IPS-18a (cell line): ENCODE results near the gene WTIP.
"Not testable (repeated sequence)": the region's sequence is repeated elsewhere in the genome, so short reads cannot be mapped to it uniquely, and the experiment has no call there.

Experiments used
- H3K27ac ChIP-seq: one replicate; pipeline ENCODE4 v1.5.1; 2013; ENCODE audit warnings: low read length
- H3K27me3 ChIP-seq: one replicate; pipeline ENCODE4 v1.6.1; 2013; ENCODE audit warnings: mild to moderate bottlenecking, low read length; ENCODE audit not compliant: control insufficient read depth, insufficient read depth
- H3K36me3 ChIP-seq: one replicate; pipeline ENCODE4 v1.6.1; 2013; ENCODE audit warnings: low read depth, low read length; ENCODE audit not compliant: control insufficient read depth
- H3K4me1 ChIP-seq: one replicate; pipeline ENCODE4 v1.6.1; 2013; ENCODE audit warnings: low read depth, low read length; ENCODE audit not compliant: control insufficient read depth
- H3K4me3 ChIP-seq: one replicate; pipeline ENCODE4 v1.5.1; 2013; ENCODE audit warnings: low read length
- H3K9ac ChIP-seq: one replicate; pipeline ENCODE4 v1.6.1; 2013; ENCODE audit warnings: mild to moderate bottlenecking, low read length, moderate library complexity
- H3K9me3 ChIP-seq: one replicate; pipeline ENCODE4 v1.6.1; 2013; ENCODE audit warnings: low read depth, low read length; ENCODE audit not compliant: control insufficient read depth

WTIP gene

DNA sequence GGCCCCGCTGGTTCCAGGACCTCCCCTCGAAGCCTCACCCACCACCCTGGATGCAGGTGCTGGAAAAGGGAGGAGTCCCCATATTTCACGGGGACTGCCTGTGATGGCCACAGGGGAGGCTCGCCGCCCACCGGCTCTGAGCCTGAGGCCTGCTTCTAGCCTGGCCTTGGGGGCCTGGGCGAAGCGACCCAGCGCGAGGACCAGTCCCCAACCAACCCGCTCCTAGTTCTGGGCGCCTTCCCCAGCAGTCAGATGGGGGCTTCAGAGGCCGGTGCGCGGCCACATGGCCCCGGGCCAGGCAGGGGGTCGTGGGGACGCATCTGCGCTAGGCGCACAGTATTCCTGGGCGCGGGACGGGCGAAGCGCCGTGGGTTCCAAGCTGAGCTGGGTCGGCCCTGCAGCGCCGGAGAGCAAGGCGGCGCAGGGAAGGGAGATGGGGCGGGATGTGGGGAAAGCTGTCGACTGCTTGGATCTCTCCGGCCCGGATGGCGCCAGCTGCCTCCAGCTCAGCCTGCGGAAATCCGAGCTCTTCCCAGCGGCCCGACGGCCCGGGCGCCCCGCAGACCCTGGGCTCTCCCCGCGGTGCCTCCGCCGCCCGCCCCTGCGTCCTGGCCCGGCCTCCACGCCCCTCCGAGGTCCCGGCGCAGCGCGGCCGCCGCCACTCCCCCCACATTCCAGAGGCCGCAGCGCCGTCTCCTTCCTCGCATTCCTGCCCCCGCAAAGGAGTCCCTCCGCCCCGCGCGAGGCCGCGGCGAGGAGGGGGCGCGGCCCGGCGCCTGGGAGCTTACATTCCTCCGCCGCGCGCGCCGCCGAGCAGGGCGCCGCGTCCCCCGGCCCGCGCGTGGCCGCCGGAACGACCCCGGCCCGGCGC is at the start of gene WTIP:
TSS of gene WTIP (plus strand) at position 788 of the 871 bp plus-strand sequence. CDS start 217 bp downstream, outside the sequence.
- Histone ChIP-seq H3K27me3 (peaks cover 25% of the 10 kb centered on the region), H3K9ac (peak within 1 kb of the TSS; percentile 45), H3K4me1 (peaks cover 4% of the 10 kb centered on the region), H3K4me3 (peak within 1 kb of the TSS; percentile 80), H3K9me3 (no peaks in the 10 kb centered on the region), H3K27ac (no peak within 1 kb of the TSS), H3K36me3 (no peaks in the 10 kb centered on the region)

DNA sequence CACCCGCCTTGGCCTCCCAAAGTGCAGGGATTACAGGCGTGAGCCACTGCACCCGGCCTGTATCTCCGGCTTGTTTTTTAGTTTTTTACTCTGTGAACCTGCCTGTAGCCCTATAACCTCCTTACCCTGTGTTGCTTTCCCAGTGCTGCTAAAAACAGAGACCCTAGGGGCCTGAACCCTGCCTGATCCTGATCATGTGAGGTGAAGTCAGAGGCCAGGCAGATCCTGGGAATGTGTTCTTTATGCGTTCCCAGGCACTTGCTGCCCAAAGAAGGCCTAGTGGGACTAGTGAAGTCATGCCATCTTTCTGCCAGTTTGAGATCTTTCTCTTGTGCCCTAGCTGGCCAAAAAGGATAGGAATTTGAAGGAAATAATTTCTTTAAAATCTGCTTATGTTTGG is 48.8 kb upstream of the WTIP start:
- Histone ChIP-seq H3K27ac (no peak overlapping the region), H3K9ac (no peak overlapping the region)

DNA sequence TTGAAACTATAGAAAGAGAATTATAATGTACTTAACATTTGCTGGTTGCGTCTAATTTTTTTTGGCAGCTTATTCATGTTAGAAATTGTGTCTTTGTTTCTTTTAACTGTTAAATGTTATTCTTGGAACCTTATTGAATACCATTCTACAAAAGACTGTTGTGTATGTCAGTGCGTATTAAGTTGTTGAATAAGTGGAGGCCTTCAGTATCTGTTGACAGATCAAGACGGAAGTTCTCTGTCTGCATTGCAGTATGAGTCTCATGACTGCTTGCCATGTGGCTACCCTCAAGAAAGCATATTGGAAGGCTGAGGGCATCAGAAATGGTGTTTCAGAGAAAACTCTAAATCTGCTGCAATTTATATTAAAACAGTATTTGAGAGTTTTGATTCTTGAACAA is 44.8 kb upstream of the WTIP start:
- no peak overlapping the region for H3K27ac ChIP-seq
- H3K9me3 ChIP-seq, result no peaks in the 10 kb centered on the region
- no peaks in the 10 kb centered on the region for H3K27me3 ChIP-seq
- H3K9ac ChIP-seq, result no peak overlapping the region
- no peaks in the 10 kb centered on the region for H3K4me1 ChIP-seq
- H3K36me3 ChIP-seq, result peaks cover 84% of the 10 kb centered on the region
- H3K4me3 ChIP-seq, result no peak overlapping the region

More for the DNA sequence above, 48.8 kb upstream of the WTIP start:
- Histone ChIP-seq H3K27me3 (no peaks in the 10 kb centered on the region), H3K36me3 (peaks cover 62% of the 10 kb centered on the region), H3K4me1 (peaks cover 13% of the 10 kb centered on the region), H3K4me3 (no peak overlapping the region), H3K9me3 (no peaks in the 10 kb centered on the region)

DNA sequence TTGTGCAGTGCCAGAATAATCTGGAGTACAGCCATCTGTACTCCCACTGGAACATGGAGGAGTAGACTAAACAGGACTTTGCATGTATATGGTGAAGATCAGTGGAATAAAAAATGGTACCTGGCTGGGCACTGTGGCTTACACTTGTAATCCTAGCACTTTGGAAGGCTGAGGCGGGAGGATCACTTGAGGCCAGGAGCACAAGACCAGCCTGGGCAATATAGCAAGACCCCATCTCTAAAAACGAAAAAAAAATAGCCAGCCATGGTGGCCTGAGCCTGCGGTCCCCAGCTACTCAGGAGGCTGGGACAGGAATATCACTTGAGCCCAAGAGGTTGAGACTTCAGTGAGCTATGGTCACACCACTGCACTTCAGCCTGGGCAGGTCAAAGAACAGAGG is 33.4 kb upstream of the WTIP start:
- H3K4me3 ChIP-seq, result no peak overlapping the region
- peaks cover 92% of the 10 kb centered on the region for H3K36me3 ChIP-seq

DNA sequence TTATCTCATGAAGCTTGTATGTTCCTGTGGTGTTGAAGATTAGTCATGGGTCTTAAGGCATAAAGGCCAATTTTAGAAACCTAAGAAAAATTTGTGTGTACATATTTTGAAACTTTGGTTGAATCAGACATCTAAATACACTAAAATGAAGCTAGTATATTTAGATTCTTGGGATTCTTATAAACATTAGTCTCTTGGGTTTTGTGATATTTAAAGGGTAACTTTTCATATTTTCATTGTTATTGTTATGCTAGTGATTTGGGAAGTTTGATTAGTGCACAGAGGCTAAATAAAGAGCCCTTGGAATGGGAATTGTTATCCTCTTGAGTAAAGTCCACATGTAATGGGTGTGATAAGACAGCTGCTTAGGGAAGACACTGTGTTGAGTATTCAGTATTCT is 28.8 kb upstream of the WTIP start:
- H3K27ac ChIP-seq, result no peak overlapping the region
- H3K27me3 ChIP-seq, result no peaks in the 10 kb centered on the region
- H3K9me3 ChIP-seq, result no peaks in the 10 kb centered on the region
- no peaks in the 10 kb centered on the region for H3K4me1 ChIP-seq
- H3K36me3 ChIP-seq, result peaks cover 78% of the 10 kb centered on the region
- no peak overlapping the region for H3K9ac ChIP-seq
- no peak overlapping the region for H3K4me3 ChIP-seq

More for the DNA sequence above, 33.4 kb upstream of the WTIP start:
- H3K27me3 ChIP-seq, result no peaks in the 10 kb centered on the region
- no peaks in the 10 kb centered on the region for H3K4me1 ChIP-seq
- H3K9ac ChIP-seq, result no peak overlapping the region
- H3K27ac ChIP-seq, result no peak overlapping the region
- no peaks in the 10 kb centered on the region for H3K9me3 ChIP-seq

DNA sequence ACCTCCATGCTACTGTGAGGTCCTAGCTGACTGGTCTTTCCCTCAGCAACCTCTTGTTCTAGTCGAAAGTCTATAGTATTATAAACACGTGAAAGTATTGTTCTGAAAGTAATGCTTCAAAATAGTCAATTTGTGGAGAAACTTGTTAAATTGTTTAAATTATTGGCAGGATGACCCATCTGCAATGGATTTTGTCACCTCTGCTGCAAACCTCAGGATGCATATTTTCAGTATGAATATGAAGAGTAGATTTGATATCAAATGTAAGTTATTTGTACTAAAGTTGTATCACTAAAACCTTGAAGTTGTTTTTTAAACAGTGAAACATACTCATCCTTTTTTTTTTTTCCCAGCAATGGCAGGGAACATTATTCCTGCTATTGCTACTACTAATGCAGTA is 27.5 kb upstream of the WTIP start:
- no peak overlapping the region for H3K9ac ChIP-seq
- no peaks in the 10 kb centered on the region for H3K27me3 ChIP-seq
- no peaks in the 10 kb centered on the region for H3K9me3 ChIP-seq
- no peak overlapping the region for H3K4me3 ChIP-seq
- no peak overlapping the region for H3K27ac ChIP-seq
- H3K36me3 ChIP-seq, result peaks cover 76% of the 10 kb centered on the region
- no peaks in the 10 kb centered on the region for H3K4me1 ChIP-seq

DNA sequence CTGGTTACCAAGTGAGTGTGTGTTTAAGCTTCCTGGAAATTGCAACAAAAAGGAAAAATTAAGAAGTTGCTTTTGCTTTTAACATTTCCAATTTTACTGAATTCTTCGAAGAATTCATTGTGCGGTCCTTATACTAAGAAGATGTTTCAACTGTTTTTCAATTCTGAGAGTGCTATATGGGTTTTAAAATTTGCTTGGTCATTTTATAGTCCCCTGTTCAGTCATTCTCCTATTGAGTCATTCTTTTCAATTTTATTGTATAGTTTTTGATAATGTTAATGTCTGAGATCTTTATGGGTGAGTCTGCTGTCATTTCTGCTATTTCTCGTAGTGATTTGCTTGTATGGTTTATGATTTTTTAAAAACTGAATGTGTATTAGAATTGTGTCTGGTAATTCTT is 26.9 kb upstream of the WTIP start:
- Histone ChIP-seq H3K27ac (no peak overlapping the region), H3K36me3 (peaks cover 76% of the 10 kb centered on the region), H3K4me1 (no peaks in the 10 kb centered on the region), H3K4me3 (no peak overlapping the region), H3K9ac (no peak overlapping the region), H3K9me3 (no peaks in the 10 kb centered on the region), H3K27me3 (no peaks in the 10 kb centered on the region)

DNA sequence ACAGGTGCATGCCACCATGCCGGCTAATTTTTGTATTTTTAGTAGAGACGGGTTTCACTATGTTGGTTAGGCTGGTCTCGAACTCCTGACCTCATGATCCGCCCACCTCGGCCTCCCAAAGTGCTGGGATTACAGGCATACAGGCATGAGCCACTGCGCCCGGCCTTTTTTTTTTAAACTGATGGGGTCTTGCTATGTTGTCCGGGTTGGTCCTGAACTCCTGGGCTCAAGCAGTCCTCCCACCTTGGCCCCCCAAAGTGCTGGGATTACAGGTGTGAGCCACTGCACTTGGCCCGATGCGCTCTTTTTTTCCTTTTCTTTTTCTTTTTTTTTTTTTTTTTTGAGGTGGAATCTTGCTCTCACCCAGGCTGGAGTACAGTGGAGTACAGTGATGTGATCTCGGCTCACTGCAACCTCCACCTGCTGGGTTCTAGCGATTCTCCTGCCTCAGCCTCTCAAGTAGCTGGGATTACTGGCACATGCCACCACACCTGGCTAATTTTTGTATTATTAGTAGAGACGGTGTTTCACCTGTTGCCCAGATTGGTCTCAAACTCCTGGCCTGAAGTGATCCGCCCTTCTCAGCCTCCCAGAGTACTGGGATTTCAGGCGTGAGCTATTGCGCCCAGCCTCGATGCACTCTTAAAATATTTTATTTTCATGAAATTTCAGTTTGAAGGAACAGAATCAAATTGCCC is 25.6 kb upstream of the WTIP start:
- peaks cover 78% of the 10 kb centered on the region for H3K36me3 ChIP-seq
- not testable (repeated sequence) for H3K9me3 ChIP-seq, H3K4me1 ChIP-seq, H3K9ac ChIP-seq, H3K4me3 ChIP-seq, H3K27me3 ChIP-seq, H3K27ac ChIP-seq

DNA sequence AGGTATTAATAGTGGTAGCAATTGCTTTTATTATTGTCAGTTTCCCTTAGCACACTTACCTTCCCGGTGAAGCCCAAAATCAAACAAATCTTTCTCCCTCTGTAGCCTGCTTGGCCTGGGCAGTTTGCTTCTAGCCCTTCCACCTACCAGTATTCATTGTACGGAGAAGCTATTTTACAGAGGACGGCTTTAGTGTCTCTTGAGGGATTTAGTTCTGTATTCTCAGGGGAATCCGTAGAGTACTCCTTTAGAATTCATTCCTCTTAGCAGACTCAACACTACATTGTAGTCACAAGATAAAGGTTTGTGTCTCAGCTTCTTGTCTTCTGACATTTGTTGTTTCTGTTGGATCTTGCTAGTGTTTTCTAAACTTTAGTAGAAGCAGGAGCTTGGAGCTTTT is 24.1 kb upstream of the WTIP start:
- Histone ChIP-seq H3K36me3 (peaks cover 82% of the 10 kb centered on the region), H3K9me3 (no peaks in the 10 kb centered on the region), H3K4me1 (no peaks in the 10 kb centered on the region), H3K27ac (no peak overlapping the region), H3K4me3 (no peak overlapping the region), H3K9ac (no peak overlapping the region), H3K27me3 (no peaks in the 10 kb centered on the region)

DNA sequence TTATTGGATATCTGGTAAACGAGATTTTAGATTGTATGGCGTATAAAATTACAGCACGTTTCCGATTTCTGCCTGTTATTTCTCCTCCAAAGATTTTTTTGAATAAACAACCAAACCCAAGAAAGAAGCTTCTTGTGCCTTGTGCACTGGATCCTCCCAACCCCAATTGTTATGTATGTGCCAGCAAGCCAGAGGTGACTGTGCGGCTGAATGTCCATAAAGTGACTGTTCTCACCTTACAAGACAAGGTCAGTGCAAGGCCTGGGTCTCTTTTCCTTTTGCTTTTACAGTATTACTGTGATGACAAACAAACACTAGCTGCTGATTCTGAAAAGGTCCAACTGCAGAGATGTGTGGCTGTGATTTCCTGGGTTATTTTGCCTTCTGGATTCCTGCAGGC is 22.9 kb upstream of the WTIP start:
- Histone ChIP-seq H3K4me1 (no peaks in the 10 kb centered on the region), H3K36me3 (peaks cover 83% of the 10 kb centered on the region), H3K27me3 (no peaks in the 10 kb centered on the region), H3K9me3 (no peaks in the 10 kb centered on the region), H3K9ac (no peak overlapping the region), H3K4me3 (no peak overlapping the region), H3K27ac (no peak overlapping the region)

DNA sequence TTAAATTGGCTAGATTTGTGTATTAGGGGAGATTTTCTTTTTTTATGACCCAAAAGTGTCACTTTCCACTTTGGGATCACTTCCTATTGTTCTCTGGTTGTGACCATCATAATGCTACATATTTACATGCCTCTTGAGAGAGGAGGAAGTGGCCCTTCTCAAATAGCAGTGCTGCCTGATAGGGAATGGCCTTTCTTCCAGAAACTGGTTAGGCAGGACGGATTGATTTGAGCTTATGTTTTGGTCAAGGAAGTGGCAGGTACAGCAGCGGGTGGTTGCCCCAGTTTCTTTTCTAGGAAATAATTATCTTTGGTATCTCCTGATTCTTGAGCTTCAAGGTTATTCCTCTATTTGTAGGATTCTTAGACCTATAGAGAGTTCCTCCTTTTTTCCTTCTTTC is 21.9 kb upstream of the WTIP start:
- Histone ChIP-seq H3K36me3 (peaks cover 83% of the 10 kb centered on the region), H3K27ac (no peak overlapping the region), H3K27me3 (no peaks in the 10 kb centered on the region), H3K4me3 (no peak overlapping the region), H3K9me3 (no peaks in the 10 kb centered on the region), H3K4me1 (no peaks in the 10 kb centered on the region), H3K9ac (no peak overlapping the region)
